ENCODE data around the gene GEMIN2.
A peak's percentile ranks its signal among the peaks of the same experiment; 100 is the strongest.
"Not testable (repeated sequence)": the region's sequence is repeated elsewhere in the genome, so short reads cannot be mapped to it uniquely, and the experiment has no call there.

The GEMIN2 gene, protein sequence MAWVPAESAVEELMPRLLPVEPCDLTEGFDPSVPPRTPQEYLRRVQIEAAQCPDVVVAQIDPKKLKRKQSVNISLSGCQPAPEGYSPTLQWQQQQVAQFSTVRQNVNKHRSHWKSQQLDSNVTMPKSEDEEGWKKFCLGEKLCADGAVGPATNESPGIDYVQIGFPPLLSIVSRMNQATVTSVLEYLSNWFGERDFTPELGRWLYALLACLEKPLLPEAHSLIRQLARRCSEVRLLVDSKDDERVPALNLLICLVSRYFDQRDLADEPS

DNA sequence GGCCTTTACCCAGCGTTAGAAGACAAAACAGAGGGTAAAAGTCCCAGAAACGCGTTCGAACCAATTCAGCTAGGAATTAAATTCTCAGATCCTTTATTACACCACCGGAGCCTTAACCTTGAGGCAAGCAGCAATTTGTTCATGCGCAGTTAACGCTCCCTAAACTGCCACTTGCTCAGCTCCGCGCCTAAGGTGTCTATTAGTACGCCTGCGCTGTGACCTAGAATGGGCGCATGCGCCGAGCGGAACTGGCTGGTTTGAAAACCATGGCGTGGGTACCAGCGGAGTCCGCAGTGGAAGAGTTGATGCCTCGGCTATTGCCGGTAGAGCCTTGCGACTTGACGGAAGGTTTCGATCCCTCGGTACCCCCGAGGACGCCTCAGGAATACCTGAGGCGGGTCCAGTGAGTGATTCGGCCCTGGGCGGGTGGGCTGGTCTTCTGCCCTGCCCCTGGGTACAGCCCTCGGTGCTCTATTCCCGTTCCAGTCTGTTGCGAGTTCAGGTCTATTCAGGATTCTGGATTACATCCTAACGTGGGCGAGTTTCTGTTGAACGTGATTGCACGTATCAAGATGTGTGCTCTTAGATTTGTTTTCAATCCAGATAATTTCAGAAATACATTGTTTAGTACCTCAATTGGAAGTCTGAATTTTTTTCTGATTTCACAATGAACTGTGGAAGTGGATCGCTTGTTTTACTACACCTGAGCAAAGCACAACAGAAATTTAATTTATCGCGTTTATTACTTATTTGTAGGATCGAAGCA lies at the start of gene GEMIN2:
Gene GEMIN2, plus strand, starts transcription at position 251 of the 766 bp plus-strand sequence. Its CDS starts 16 bp downstream, at position 267.
- DNase-seq (ENCODE audit: low read depth in 2 of 2): peak; percentile 87 to 91

DNA sequence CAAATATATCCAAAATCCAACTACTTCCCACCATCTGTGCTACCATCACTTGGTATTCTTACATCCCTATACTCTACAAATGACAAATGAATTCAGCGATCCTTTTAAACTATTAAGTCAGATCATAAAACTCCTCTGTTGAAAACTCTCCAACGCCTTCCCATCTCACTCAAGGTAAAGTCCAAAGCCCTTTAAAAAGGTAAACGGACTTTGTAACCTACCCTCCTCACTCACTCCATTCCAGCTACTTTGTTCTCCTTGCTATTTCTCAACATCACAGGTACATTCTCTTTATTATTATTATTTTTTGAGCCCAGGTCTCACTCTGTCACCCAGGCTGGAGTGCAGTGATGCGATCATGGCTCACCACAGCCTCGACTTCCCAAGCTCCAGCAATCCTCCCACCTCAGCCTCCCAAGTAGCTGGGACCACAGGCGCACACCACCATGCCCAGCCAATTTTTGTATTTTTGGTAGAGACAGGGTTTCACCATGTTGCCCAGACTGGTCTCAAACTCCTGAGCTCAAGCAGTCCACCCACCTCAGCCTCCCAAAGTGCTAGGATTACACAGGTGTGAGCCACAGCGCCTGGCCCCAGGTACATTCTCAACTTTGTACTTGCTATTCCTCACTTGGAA lies 44.8 kb upstream of the GEMIN2 start:
- not testable (repeated sequence) for DNase-seq (ENCODE audit: low read depth in 2 of 2)

DNA sequence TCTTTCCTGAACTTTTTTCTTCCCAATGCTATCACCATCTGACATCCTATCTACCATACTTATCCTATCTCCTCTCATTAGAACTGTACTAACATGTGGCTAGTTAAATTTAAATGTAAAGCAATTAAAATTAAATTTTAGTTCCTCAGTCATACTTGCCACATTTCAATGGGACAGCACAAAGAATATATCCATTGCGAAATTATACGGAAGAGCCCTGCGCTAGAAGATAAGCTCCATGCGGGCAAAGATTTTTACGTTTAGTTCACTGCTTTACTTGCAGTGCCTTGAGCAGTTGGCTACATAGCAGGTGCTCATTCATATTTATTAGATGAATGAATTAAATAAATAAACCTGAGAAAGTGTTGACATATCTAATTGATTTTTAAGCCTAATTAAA lies 44.2 kb upstream of the GEMIN2 start:
- no peak for DNase-seq (ENCODE audit: low read depth in 2 of 2)

DNA sequence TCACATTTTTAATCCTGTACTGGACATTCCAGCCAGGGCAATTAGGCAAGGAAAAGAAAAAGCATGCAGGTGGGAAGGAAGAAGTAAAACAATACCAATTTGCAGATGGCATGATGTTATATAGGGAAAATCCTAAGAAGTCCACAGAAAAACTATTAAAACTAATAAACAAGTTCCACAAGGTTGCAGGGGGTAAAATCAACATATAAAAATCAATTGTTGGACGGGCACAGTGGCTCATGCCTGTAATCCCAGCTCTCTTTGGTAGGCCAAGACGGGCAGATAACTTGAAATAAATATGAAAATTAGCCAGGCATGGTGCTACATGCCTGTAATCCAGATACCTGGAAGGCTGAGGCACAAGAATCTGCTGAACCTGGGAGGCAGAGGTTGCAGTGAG lies 43.0 kb upstream of the GEMIN2 start:
- no peak for DNase-seq (ENCODE audit: low read depth in 2 of 2)

DNA sequence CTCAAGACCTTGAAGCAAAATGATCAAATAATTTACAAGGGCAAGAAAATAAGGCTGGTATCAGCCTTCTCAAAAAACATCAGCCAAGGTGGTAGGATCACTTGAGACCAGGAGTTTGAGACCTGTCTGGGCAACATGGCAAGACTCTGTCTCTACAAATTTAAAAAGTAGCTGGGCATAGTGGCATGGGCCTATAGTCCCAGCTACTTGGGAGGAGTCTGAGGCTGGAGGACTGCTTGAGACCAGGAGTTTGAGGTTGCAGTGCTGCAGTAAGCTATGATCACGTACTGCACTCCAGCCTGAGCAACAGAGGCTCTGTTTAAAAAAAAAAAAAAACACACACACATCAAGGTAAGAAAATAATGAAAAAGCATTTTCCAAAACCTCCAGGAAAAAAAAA lies 33.2 kb upstream of the GEMIN2 start:
- no peak for DNase-seq (ENCODE audit: low read depth in 2 of 2)

DNA sequence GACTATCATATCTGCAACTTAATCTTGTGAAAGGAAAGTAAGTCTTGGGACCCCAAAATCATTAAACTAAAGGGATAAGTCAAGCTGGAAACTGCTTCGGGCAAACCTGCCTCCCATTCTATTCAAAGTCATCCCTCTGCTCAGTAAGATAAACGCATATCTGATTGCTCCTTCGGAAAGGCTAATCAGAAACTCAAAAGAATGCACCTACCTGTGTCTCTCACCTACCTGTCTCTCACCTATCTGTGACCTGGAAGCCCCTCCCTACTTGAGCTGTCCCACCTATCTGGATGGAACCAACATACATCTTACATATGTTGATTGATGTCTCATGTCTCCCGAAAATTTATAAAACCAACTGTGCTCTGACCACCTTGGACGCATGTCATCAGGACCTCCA lies 31.0 kb upstream of the GEMIN2 start:
- no peak for DNase-seq (ENCODE audit: low read depth in 2 of 2)

DNA sequence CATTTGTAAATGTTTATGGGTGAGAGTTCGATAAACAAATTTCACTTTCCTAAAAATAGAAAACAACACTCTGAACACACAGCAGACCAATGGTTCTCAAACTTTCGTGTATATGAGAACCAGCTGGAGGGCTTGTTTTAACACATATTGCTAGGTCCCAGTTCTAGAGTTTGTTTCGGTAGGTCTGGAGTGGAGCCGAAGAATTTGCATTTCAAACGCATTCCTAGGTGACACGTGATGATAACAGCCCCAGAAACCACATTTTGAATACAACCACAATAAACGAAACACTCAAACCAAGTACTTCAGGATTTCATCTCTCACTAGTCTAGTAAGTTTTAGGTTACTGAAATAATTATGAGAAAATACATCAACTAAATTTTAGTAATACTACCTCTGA lies 28.2 kb upstream of the GEMIN2 start:
- DNase-seq (ENCODE audit: low read depth in 2 of 2): no peak

DNA sequence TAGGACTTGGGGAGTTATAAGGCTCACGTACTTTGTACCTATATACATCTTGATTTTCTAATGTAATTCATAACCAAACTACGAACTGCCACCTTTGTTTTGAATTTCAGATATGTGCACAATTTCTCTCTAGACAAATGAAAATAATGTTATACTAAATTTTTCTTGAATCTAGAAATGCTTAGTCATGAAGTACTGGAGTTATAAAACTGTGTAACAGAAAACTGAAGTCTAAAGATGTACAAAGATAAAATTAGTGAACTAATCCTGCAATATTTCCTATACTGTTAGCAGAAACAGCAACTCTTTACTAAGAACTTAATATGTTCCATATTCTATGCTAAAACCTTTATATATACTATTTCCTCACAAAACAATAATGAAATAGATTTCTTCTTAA lies 26.6 kb upstream of the GEMIN2 start:
- no peak for DNase-seq (ENCODE audit: low read depth in 2 of 2)

DNA sequence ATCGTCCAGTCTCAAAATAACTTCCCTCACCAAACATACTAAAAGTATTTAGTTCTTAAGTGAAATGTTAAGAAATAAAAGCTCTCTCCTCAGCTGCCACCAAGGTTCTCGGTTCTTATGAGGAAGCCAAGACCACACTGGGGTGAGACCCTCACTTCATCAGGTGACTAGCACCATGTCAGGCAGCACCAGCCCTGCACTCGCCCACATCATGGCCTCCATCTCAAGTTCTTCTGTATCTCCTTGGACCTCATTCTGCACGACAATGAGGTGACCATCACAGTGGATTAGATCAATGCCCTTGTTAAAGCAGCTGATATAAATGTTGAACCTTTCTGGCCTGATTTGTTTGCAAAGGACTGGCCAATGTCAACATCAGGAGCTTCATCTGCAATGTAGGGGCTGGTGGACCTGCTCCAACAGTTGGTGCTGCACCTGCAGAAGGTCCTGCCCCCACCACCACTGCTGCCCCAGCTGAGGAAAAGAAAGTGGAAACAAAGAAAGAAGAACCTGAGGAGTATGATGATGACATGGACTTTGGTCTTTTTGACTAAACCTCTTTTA lies 23.5 kb upstream of the GEMIN2 start:
- no peak for DNase-seq (ENCODE audit: low read depth in 2 of 2)

DNA sequence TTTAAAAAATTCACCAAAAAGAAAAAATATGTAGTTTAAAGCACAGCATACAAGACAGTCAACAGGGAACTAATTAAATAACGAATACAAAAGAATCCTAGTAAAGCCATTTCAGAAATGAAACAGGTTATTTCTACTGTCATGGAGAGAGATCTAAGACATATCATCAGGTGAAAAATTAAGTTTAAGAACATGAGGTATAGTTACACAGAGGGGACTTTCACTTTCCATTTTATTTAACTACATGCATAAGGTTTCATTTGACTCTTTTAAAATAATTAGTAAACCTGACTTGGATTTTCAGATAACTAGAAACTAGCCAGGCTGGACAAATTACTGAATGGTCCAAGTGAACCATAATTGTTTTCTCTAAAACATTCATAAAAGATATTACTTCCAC lies 22.4 kb upstream of the GEMIN2 start:
- no peak for DNase-seq (ENCODE audit: low read depth in 2 of 2)

DNA sequence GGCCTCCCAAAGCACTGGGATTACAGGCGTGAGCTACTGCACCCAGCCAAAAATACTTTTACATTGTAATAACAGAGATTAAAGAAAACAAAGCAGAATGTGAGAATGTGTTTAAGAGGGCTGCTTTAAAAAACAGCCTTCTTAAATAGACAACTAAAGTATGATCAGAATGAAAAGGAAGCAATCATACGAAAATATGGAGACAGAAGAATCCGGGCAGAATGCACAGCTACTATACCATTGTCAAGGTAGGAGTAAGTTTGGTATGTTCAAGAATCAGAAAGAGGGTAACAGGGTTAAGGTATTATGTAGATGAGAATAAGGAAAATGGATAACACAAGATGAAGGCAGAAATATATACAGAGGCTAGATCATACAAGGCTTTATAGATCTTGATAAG lies 19.6 kb upstream of the GEMIN2 start:
- DNase-seq (ENCODE audit: low read depth in 2 of 2): no peak

DNA sequence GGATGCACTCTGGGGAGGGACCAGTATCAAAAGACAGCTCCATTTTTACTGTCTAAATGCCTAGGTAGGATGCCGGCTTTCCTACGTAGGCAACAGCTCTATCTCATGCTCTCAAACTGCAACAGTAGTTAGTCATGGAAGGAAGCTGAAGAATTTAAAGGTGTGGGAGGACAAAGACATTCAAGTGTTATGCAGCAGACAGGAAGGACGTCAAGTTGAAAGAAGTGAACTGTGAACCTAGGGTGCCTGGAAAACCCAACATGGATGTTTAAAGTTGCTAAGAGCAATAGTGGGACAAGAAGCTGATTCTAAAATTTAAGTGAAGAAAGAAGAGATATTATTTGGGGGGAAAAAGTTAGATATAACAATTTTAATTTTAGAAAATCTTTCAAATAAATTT lies 17.0 kb upstream of the GEMIN2 start:
- DNase-seq (ENCODE audit: low read depth in 2 of 2): no peak

DNA sequence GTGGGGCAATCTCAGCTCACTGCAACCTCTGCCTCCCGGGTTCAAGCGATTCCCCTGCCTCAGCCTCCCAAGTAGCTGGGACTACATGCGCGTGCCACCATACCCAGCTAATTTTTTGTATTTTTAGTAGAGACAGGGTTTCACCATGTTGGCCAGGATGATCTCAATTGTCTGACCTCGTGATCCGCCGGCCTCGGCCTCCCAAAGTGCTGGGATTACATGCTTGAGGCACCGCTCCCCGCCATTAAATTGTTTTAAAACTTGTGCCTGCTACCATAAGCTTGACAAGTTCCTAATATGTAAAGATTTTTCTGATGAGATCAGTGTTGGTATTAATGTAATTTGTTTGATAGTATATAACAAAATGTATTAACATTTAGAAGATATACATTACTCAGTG lies 14.9 kb upstream of the GEMIN2 start:
- DNase-seq (ENCODE audit: low read depth in 2 of 2): not testable (repeated sequence)

DNA sequence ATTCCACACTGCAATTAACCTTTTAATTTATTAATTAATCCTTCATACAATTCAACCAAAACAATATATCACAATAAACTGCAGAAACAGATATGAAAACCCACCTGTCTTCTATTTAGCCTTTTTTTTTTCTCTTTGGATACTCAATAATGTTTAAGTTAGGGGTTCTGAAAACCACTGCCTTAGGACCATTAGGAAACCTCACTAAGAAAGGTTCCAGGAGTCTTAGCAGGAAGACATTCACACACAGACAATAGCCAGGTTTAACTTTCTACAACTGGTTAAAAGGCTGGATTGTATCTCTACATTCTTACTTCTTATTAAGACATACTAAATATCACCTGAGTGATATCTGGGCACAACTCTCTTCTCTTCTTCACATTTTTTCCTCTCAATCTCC lies 14.4 kb upstream of the GEMIN2 start:
- DNase-seq (ENCODE audit: low read depth in 2 of 2): no peak

DNA sequence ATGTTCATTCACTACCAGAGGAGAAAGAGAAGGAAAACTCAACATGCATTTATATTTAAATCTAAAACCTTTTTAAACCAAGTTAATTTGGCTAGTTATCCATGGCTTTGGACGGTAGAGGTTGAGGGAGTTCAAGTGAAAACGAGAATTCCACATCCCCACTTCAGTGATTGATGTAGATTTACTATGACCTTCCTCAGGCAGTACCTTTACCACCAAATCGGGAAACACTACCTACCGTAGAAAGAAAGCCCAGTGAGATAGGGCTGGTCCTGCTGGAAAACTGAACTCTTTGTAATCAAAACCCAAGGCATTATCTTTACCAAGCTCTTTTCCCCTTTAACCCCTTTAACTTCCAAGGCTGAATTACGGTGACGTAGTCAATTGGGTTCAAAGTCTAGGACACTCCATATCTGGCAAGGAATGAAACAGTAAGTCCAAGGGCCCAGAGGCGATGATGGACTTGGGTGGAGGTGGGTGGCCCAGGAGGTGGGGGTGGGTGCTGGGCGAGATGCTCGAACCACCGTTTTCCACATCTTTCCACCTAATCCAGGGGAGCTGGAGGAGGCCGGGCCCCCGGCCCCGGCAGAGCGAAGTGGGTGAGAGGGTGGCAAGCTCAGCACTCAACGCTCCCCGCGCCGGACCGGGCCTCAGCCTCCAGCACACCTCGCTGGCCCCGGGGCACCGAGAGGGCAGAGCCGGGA lies 11.7 kb upstream of the GEMIN2 start:
- no peak for DNase-seq (ENCODE audit: low read depth in 2 of 2)

DNA sequence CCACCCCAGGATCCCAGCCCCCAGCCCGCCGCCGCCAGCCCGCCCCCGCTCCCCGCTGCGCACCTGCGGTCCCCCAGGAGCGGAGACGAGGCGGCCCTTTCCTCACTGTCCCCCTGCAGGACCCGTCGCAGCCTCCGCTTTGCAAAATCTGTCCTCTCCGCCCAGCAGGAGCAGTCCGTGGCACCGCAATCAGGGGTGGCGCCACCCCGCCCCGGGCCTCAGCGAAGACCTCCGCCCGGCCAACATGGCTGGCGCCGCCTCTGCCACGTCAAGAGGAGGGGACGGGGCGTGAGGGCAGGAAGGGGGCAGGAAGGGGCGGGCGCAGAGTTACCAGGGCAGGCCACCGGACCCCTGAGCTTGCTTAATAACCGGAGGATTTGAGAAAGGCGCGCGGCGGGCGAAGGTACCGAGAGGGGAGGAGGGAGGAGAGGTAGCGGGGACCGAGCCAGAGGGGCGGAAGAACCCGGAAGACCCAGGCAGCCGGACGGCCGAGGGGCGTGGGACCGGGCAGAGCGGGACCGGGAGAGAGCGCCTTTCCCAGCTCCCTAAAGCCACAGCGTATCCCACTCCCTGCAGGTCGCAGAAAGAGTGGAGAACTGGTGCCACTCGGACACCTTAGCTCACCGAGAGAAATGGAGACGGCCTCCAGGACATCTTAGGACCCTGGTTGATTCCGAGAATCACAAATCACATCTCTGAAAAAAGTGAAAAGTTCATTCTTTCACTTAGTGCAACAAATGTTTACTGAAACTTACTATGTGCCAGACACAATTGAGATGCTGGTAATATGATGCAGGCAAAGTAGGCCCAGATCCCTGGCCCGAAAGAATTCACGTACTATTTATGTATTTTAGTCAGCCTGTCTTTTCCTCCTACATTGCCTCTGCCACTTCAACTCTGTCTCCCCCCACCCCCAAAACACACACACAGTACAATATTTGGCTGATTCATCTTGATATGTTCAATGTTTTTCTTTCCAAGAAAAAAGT lies 10.9 kb upstream of the GEMIN2 start, which contains the start of gene SEC23A:
Gene SEC23A, minus strand, starts transcription at position 267 of the 989 bp plus-strand sequence. CDS start 7,117 bp downstream, outside the sequence.
- DNase-seq (ENCODE audit: low read depth in 2 of 2): peak; percentile 58 to 78

DNA sequence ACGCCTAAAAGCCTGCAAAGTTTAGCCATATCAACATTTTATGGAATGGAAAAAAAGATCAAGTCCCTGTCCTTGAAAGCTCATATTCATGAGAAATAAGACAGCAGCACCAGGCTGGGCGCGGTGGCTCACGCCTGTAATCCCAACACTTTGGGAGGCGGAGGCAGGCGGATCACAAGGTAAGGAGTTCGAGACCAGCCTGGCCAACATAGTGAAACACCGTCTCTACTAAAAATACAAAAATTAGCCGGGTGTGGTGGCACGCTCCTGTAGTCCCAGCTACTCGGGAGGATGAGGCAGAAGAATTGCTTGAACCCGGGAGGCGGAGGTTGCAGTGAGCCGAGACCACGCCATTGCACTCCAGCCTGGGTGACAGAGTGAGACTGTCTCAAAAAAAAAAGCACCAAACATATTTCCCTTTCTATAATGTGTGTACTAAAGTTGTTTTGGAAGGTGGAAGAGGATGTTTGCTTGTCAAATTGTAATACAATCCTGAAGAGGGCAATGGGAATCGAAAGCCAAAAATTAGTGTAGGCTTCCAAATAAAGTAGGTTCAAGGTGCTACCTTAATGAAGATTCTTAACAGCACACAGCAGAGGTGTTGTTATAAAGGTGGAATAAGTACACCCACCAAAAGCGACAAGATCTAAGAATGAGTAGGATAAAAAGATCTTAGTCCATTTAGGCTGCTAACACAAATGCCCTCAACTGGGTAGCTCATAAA lies 9.9 kb upstream of the GEMIN2 start:
- not testable (repeated sequence) for DNase-seq (ENCODE audit: low read depth in 2 of 2)

DNA sequence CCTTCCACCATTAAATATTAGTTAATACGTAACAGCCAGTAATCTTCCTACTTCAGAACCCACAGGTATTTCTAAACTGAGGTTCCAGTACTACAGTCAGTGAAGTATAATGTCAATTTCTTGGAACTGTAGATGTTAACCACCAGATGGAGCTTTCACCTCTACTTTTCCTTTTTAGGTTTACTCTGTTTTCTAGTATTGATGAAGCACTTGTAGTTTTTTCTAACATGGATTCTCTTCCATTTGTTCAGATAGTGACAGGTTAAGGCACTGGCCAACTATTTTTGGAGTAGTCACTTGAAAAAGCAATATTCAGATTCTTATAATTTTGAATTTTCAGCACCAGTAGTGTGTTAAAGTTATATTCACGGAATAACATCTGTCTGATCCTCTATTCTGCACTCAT lies 6.5 kb upstream of the GEMIN2 start:
- no peak for DNase-seq (ENCODE audit: low read depth in 2 of 2)

DNA sequence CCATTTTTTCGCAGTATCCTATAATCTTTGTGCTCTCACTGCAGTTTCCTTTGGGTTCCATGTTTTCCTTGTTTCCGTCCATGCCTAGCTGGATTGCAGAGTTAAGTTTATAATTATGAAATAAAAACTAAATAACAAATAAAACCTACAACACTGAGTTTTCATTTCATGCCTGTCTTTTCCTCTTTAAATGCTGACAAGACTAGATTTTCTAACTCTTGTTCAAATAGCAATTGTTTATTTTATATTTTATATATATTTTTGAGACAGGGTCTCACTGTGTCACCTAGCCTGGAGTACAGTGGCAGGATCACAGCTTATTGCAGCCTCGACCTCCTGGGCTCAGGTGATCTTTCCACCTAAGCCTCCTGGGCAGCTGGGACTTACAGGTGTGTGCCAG lies 5.3 kb upstream of the GEMIN2 start:
- DNase-seq (ENCODE audit: low read depth in 2 of 2): no peak
